Liver (tissue), 9 donors: Measurements from ENCODE around the gene TSHB. TPM values are rescaled to one million over a fixed set of nuclear protein-coding genes. Genes with fewer than 3 reads are reported as not detected.

Source experiments
- DNase-seq: peaks from one replicate; pipeline ENCODE4 v3.0.0-alpha.2; 2017; ENCODE audit warnings: low spot score
- H3K27ac ChIP-seq, 2 donors: one replicate each; pipeline ENCODE4 v1.7.0; 2013; ENCODE audit warnings: inconsistent platforms in 2 of 2, low read length in 2 of 2, control low read depth in 1 of 2, low read depth in 1 of 2, mild to moderate bottlenecking in 1 of 2
- H3K27me3 ChIP-seq, 4 donors: one replicate each; pipeline versions ENCODE4 v1.6.1 to v1.7.0; 2013; ENCODE audit warnings: low read length in 3 of 4, inconsistent platforms in 1 of 4, mild to moderate bottlenecking in 1 of 4, moderate library complexity in 1 of 4; ENCODE audit not compliant: control insufficient read depth in 4 of 4, insufficient read depth in 4 of 4
- H3K36me3 ChIP-seq, 4 donors: one replicate each; pipeline versions ENCODE4 v1.6.1 to v1.7.0; 2013; ENCODE audit warnings: low read length in 3 of 4, mild to moderate bottlenecking in 3 of 4, low read depth in 1 of 4, moderate library complexity in 1 of 4; ENCODE audit not compliant: control insufficient read depth in 4 of 4, insufficient read depth in 3 of 4
- H3K4me1 ChIP-seq, 4 donors: one replicate each; pipeline versions ENCODE4 v1.6.1 to v1.7.0; 2013; ENCODE audit warnings: low read length in 3 of 4, mild to moderate bottlenecking in 3 of 4, moderate library complexity in 1 of 4; ENCODE audit not compliant: control insufficient read depth in 4 of 4, insufficient read depth in 4 of 4
- H3K4me3 ChIP-seq, 3 donors: one replicate each; pipeline versions ENCODE4 v1.6.1 to v1.7.0; 2013; ENCODE audit warnings: low read length in 3 of 3, control low read depth in 1 of 3, low read depth in 1 of 3, mild to moderate bottlenecking in 1 of 3
- H3K9ac ChIP-seq, 2 donors: one replicate each; pipeline ENCODE4 v1.7.0; 2013; ENCODE audit warnings: low read length in 2 of 2, mild to moderate bottlenecking in 2 of 2, moderate library complexity in 2 of 2, control low read depth in 1 of 2, low read depth in 1 of 2
- H3K9me3 ChIP-seq, 4 donors: one replicate each; pipeline versions ENCODE4 v1.6.1 to v1.7.0; 2013; ENCODE audit warnings: low read length in 3 of 4; ENCODE audit not compliant: control insufficient read depth in 4 of 4
- CTCF ChIP-seq: fragments of 150-350 bp; IDR thresholded peaks from 2 replicates; pipeline ENCODE4 v1.5.1; 2017; ENCODE audit warnings: improper control_type of control experiment, low read depth, low read length; ENCODE audit not compliant: missing input control
- EGR1 ChIP-seq, 2 donors: IDR thresholded peaks; 2 replicates each; pipeline ENCODE4 v1.6.1; 2016 to 2018; ENCODE audit warnings: antibody characterized with exemption in 2 of 2, low read depth in 2 of 2
- FOXA1 ChIP-seq: IDR thresholded peaks from 2 replicates; pipeline ENCODE4 v1.6.1; 2016; ENCODE audit warnings: antibody characterized with exemption
- FOXA2 ChIP-seq: IDR thresholded peaks from 2 replicates; pipeline ENCODE4 v1.6.1; 2016; ENCODE audit warnings: antibody characterized with exemption
- GABPA ChIP-seq, 2 donors: IDR thresholded peaks in 1 of 2; conservative IDR thresholded peaks in 1 of 2; 2 replicates each; pipeline ENCODE4 v1.6.1; 2016; ENCODE audit warnings: antibody characterized with exemption in 2 of 2, mild to moderate bottlenecking in 1 of 2, moderate library complexity in 1 of 2
- HNF4A ChIP-seq, 2 donors: conservative IDR thresholded peaks; 2 replicates each; pipeline ENCODE4 v1.6.1; 2016; ENCODE audit warnings: antibody characterized with exemption in 2 of 2, mild to moderate bottlenecking in 2 of 2
- HNF4G ChIP-seq: IDR thresholded peaks from 2 replicates; pipeline ENCODE4 v1.6.1; 2016; ENCODE audit warnings: antibody characterized with exemption
- MAX ChIP-seq: IDR thresholded peaks from 2 replicates; pipeline ENCODE4 v1.6.1; 2016; ENCODE audit warnings: antibody characterized with exemption
- NR2F2 ChIP-seq: IDR thresholded peaks from 2 replicates; pipeline ENCODE4 v1.6.1; 2016; ENCODE audit warnings: antibody characterized with exemption
- RAD21 ChIP-seq, 2 donors: IDR thresholded peaks; 2 replicates each; pipeline ENCODE4 v1.6.1; 2016; ENCODE audit warnings: antibody characterized with exemption in 2 of 2, mild to moderate bottlenecking in 2 of 2
- RXRA ChIP-seq, 2 donors: IDR thresholded peaks; 2 replicates each; pipeline ENCODE4 v1.6.1; 2017 to 2018; ENCODE audit warnings: antibody characterized with exemption in 2 of 2, mild to moderate bottlenecking in 1 of 2
- TAF1 ChIP-seq: conservative IDR thresholded peaks from 2 replicates; pipeline ENCODE4 v1.6.1; 2016; ENCODE audit warnings: antibody characterized with exemption, mild to moderate bottlenecking
- YY1 ChIP-seq: IDR thresholded peaks from 2 replicates; pipeline ENCODE4 v1.6.1; 2016; ENCODE audit warnings: antibody characterized with exemption, mild to moderate bottlenecking
- ZBTB33 ChIP-seq: IDR thresholded peaks from 2 replicates; pipeline ENCODE4 v1.6.1; 2016; ENCODE audit warnings: antibody characterized with exemption
- WGBS: extraction: QIAGEN DNeasy Blood & Tissue Kit; methylation state at CpG from one replicate; pipeline ENCODE4 v1.1.7; 2013; 5-methylcytosine and 5-hydroxymethylcytosine counted together
- polyA plus RNA-seq, 2 donors: library from polyadenylated mRNA; stranded (reverse) in 1 of 2; unstranded in 1 of 2; fragments of 200-250 nt in 1 of 2; fragments of >200 nt in 1 of 2; fragmentation: Nextera tagmentation in 1 of 2; extraction: Ambion mirVana in 1 of 2; gene quantifications; one replicate each; pipeline versions ENCODE4 v1.2.1 to v1.2.3, GENCODE V29; 2013 to 2015
- total RNA-seq, 2 donors: library from RNA; depleted of rRNA; stranded (reverse); fragments of >200 nt; gene quantifications; one replicate each; pipeline ENCODE4 v1.2.3, GENCODE V29; 2014
- TF ChIP-seq, protein P1 (sequence below): IDR thresholded peaks from 2 replicates; pipeline ENCODE4 v1.6.1; 2016; ENCODE audit warnings: antibody characterized with exemption, mild to moderate bottlenecking
- TF ChIP-seq, protein P2 (sequence below): IDR thresholded peaks from 2 replicates; pipeline ENCODE4 v1.6.1; 2016; ENCODE audit warnings: antibody characterized with exemption
- donor health status: healthy.
- donor health status: healthy.
- donor health status: healthy.
- donor health status: healthy.
- donor health status: healthy.

TSHB gene
- total and polyA plus RNA-seq, 4 donors = not detected

GRCh38 chr1:115065021-115065420 lies 35.4 kb downstream of the TSHB start:
- TF ChIP-seq, protein P1, sequence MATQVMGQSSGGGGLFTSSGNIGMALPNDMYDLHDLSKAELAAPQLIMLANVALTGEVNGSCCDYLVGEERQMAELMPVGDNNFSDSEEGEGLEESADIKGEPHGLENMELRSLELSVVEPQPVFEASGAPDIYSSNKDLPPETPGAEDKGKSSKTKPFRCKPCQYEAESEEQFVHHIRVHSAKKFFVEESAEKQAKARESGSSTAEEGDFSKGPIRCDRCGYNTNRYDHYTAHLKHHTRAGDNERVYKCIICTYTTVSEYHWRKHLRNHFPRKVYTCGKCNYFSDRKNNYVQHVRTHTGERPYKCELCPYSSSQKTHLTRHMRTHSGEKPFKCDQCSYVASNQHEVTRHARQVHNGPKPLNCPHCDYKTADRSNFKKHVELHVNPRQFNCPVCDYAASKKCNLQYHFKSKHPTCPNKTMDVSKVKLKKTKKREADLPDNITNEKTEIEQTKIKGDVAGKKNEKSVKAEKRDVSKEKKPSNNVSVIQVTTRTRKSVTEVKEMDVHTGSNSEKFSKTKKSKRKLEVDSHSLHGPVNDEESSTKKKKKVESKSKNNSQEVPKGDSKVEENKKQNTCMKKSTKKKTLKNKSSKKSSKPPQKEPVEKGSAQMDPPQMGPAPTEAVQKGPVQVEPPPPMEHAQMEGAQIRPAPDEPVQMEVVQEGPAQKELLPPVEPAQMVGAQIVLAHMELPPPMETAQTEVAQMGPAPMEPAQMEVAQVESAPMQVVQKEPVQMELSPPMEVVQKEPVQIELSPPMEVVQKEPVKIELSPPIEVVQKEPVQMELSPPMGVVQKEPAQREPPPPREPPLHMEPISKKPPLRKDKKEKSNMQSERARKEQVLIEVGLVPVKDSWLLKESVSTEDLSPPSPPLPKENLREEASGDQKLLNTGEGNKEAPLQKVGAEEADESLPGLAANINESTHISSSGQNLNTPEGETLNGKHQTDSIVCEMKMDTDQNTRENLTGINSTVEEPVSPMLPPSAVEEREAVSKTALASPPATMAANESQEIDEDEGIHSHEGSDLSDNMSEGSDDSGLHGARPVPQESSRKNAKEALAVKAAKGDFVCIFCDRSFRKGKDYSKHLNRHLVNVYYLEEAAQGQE = no peak
- TF ChIP-seq RAD21 (IDR thresholded peaks at IDR 0.05) (no peak), NR2F2 (no peak), ZBTB33 (no peak), HNF4G (no peak), TAF1 (no peak), EGR1 (IDR thresholded peaks at IDR 0.05; ENCODE audit: low read depth in 2 of 2) (no peak), YY1 (no peak), FOXA2 (no peak), RXRA (IDR thresholded peaks at IDR 0.05) (no peak), HNF4A (conservative IDR thresholded peaks at IDR 0.05) (no peak), FOXA1 (no peak), CTCF (no peak), MAX (no peak), GABPA (IDR thresholded peaks at IDR 0.05 in 1 of 2, conservative IDR thresholded peaks at IDR 0.05 in 1 of 2) (no peak)
- TF ChIP-seq, protein P2, sequence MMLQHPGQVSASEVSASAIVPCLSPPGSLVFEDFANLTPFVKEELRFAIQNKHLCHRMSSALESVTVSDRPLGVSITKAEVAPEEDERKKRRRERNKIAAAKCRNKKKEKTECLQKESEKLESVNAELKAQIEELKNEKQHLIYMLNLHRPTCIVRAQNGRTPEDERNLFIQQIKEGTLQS = no peak
- Histone ChIP-seq H3K36me3 (no peaks in the 10 kb centered on the region), H3K9ac (no peak overlapping the region), H3K9me3 (peaks cover 0 to 3% (median 0%) of the 10 kb centered on the region in 4 donors), H3K4me1 (no peaks in the 10 kb centered on the region), H3K4me3 (no peak overlapping the region), H3K27me3 (no peaks in the 10 kb centered on the region), H3K27ac (no peak overlapping the region)
- 94% methylated on average over 6 of the region's 6 CpGs for WGBS
- DNase-seq = no peak
